D341Med (cell line): ENCODE data around the gene ZNF485.
"Not testable (repeated sequence)": the region's sequence is repeated elsewhere in the genome, so short reads cannot be mapped to it uniquely, and the experiment has no call there.

Experiments
- DNase-seq: peaks from one replicate; pipeline ENCODE4 v3.0.0; 2012; ENCODE audit warnings: low spot score

The ZNF485 gene

DNA sequence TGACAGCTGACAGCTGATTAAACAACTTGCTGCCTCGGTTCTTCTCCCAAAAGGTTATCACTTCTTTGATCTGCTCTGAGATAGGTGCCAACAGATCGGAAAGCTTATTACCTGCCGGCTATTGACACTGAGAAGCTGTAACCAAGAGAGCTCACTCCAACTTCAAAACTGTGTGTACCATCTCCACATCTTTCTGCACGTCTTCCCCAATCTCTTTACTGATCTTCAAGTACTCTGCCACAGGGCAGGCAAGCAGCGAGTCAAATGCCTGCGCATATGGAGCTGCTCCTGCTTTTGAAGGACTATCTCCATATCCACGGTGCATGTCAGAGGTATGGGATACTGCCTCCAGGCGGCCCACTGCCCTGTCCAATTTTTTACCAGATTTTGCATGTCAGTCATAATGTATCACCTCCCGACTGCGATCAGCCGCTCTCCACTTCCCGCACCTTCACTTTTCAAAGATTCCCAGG is 352 bp upstream of the ZNF485 start:
- no peak for DNase-seq

DNA sequence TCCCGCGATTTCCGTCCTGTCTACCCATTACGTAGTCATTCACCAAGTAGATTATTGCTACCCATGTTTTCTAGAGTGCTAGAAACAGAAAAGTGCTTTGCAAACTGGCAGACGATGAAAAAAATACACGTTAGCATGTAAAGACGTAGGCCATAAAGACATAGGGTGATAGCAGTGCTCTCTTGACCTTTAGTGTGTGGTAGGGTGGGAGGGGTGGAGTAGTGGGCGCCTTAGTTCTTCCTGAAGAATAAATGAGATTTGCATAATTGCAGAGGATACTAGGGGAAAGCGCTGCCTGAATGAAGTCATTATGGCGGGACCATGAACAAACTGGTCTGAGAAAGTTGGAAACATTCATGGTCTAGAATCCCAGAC is 948 bp downstream of the ZNF485 start:
- no peak for DNase-seq

DNA sequence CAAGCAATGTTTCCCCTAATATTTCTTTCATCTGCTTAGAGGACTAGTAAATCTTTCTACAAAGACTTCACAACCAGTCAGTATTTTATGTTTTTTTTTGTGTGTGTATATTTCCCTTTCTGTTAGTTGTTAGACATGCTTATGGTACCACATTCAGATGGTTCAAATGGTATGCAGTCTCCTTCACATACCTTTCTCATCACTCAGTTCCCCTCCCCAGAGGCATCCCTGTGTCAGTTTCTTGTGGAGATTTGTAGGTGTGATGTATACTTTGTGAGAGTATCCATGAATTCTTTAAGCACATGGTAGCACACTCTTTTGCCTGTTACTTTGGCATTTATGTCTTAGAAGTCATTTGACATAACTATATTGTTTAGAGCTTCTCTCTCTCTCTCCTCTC is 4.4 kb downstream of the ZNF485 start:
- no peak for DNase-seq

DNA sequence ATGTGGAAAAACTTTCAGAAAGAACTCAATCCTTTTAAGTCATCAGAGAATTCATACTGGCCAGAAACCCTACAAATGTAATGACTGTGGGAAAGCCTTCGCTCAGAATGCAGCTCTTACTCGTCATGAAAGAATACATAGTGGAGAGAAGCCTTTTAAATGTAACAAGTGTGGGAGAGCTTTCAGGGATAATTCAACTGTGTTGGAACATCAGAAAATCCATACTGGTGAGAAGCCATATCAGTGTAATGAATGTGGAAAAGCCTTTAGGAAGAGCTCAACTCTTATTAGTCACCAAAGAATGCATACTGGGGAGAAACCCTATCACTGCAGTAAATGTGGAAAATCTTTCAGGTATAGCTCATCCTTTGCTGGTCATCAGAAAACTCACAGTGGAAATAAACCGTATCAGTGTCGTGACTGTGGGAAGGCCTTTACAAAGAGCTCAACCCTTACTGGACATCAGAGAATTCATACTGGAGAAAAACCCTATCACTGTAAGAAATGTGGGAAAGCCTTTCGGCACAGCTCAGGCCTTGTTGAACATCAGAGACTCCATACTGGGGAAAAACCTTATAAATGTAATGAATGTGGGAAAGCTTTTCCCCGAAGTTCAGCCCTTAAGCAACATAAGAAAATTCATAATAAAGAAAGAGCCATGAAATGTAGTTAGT is 10.6 kb downstream of the ZNF485 start:
- no peak for DNase-seq

DNA sequence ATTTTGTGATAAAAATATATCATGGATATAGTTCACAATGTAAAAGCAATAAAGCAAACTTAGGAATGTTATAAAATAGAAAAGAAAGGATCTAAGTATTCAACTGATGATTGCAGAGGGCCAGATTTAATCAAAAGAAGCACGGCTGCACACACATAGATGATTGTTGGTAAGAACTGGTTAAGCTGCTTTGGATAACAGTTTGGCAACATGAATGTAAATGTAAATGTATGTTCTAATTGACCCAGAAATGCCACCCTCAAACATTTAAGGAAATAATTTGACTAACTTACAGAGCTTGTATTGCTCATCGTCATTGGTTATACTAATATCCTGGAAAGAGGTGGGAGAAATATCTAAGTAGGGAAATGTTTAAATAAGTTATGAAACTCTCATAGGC is 13.1 kb downstream of the ZNF485 start:
- no peak for DNase-seq

DNA sequence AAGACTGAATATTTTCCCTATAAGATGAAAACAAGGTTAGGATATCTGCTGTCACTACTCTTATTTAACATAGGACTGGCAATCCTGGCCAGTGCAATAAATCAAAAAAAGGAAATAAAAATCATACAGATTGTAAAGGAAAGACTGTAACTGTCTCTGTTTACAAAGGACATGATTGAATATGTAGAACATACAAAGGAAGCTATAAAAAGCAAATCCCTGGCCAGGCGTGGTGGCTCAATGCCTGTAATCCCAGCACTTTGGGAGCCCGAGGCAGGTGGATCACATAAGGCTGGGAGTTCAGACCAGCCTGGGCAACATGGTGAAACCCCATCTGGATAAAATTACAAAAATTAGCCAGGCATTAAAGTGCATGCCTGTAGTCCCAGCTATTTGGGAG is 15.8 kb downstream of the ZNF485 start:
- no peak for DNase-seq

DNA sequence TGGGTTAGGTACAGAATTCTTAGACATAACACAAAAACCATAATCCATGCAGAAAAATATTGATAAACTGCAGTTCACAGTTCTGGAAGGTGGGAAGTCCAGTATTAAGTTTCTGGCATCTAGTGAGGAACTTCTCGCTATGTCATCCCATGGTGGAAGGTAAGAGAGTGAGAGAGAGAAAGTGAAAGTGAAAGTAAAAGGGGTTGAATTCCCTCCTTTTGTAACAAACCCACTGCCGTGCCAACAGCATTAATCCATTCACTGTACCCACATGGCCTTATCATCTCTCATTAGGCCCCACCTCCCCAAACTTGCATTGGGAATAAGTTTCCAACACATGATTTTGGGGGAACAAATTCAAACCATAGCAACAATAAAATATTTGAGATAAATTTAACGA is 17.1 kb downstream of the ZNF485 start:
- no peak for DNase-seq

DNA sequence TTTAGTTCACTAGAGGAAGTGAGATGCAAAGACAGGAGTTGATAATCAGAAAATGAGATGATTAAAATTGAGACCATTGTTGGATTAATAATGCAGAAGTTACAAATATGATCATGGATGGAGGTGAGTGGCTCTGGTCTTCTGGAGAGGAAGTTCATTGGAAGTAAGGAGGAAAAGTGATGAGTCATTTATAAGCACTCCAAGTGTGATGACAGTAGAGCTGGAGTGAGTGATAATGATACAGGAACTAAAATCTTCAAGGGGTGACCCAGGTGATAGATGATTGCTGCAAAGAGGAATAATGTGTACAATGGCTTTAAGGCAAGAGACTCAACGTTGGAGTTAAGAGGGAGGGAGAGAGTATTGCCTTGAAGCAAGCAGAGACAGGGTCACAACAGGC is 21.7 kb downstream of the ZNF485 start:
- DNase-seq: no peak

DNA sequence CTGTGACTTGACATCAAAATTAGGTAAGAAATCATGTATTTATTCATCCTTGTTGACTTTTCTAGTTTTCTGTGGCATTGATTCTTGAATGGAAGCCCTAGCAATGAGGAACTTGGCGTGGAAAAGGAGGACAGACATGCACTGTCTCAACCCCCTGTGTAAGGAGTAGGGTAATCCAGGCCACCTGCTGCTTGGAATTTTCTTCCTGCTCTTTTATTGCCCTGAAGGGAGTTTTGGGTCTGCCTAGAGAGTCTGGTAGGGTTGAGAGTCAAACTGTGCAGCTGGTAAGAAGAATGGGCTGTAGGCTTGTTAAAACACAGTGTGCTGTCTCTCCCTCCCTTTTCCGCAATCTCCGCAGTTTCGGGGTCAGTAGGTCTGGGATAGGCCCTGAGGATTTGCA is 22.7 kb downstream of the ZNF485 start:
- no peak for DNase-seq

DNA sequence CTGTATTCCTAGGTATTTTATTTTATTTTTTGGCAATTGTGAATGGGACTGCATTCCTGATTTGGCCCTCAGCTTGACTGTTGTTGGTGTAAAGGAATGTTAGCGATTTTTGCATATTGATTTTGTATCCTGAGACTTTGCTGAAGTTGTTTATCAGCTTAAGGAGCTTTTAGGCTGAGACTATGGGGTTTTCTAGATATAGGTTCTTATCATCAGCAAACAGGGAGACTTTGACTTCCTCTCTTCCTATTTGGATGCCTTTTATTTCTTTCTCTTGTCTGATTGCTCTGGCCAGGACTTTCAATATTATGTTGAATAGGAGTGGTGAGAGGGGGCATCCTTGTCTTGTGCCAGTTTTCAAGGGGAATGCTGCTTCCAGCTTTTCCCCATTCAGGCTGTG is 29.6 kb downstream of the ZNF485 start:
- DNase-seq: not testable (repeated sequence)

DNA sequence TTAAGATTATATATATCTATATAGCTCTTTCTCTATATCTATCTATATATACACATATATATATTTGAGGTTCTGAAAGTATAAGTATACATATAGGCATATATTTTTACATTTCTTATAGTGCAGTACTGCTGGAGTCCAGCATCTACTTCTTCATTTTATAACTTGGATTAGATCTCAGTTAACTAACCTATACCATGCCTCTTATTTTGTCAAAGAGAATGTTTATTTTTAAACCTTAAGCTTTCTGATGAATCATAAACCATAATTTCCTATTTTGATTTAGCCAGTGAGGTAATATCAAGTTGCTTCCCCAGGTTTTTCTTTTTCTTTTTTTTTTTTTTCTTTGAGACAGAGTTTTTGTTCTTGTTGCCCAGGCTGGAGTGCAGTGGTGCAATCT is 34.4 kb downstream of the ZNF485 start:
- DNase-seq: no peak

DNA sequence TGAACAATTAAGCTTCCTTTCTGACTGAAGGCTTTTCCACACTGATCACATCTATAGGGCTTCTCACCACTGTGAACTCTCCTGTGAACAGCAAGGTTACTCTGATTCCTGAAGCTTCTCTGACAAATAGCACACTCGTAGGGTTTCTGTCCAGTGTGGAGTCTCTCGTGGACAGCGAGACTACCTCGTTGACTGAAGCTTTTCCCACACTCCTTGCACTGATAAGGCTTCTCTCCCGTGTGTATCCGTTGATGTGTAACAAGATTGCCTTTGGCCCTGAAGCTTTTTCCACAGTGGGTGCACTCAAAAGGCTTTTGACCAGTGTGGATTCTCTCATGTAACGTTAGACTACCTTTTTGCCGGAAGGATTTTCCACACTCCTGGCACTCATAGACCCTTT is 38.0 kb downstream of the ZNF485 start:
- DNase-seq: no peak

DNA sequence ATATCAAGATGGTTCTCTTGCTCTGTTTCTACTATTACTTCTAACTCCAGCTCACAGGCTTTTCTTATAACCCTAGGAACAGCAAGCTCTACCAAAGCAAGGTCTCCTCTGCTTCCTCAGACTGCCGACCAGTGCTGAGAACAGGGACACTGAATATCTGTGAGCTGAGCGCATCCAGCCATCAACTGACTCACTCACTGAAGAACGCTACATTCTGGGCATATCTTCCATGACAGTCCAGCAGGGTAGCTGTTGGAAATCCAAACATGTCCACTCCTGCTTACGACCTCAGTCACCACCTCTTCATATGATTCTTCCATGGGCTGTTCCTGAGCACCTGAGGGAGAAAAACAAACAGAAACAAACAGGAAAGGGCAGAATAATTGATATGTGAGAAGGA is 39.6 kb downstream of the ZNF485 start:
- DNase-seq: no peak

DNA sequence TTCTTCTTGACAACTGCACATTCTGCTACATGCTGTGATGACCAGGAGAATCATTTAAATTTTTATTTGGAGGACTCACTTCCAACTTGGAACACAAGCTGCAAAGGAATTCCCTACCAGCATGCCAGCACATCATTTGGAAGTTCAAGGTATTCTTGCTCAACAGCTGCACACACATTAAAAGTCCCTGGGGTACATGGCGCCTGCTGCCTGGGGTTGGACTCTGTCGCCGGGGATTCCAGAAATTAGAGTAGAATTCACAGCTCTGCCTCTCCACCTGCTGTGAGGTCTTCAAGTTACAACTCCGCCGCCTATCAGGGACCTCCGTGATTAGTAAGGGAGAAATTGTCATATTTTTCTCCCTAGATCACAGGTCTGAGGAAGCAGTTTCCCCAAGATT is 41.3 kb downstream of the ZNF485 start:
- DNase-seq: no peak

DNA sequence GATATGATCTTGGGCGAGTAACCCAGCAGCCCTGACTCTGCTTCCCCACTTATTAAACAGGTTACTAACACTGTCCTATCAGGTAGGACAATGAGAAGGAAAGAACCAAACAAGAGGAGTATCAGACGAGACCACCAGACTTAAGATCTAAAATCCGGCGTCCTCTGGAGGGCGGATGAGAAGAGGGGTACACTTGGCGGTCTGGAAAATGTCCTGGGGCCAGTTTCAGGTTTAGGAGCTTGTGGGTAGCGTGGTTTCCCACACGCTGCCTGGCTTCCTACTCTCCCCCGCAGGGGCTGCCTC is 41.8 kb downstream of the ZNF485 start:
- DNase-seq: no peak

DNA sequence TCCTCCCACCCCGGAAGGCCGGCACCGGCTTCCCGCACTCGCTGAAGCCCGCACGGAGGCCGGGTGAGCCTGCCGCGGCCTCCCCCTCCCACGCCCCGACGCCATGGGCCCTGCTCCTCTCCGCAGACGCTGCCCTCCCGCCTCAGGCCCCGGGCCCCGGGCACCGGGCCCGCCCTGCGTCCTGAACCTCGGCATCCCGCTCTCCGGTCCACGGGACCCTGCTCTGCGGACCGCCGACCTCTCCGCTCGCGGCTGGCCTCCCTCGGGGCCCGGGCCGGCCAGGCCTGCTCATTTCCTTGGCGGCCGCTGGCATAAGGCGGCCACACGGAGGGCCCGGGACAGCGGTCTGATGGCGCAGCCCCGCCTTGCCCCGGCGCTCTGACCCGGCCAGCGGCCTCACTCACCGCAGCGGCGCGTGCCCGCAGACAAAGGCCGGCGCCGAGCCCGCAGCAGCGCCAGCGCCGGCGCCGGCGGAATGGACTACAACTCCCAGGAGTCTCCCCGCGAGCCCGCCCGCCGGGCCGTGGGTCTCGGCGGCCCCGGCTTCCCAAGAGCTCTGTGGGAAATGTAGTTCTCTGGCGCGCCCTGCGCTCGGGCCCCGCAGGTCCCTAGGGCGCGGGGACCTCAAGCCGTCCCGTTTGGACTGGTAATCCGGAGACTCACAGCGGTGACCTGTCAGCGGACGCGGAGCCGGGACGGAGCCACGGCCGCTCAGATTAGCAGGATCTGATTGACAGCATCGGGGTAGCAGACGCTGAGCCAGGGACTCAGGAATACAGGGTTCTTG is 42.4 kb downstream of the ZNF485 start, which contains the start of gene ZNF32:
Gene ZNF32 (minus strand): TSS at position 484 of the 787 bp plus-strand sequence. CDS start 2,748 bp downstream, outside the sequence.
- DNase-seq: peak; percentile 100

DNA sequence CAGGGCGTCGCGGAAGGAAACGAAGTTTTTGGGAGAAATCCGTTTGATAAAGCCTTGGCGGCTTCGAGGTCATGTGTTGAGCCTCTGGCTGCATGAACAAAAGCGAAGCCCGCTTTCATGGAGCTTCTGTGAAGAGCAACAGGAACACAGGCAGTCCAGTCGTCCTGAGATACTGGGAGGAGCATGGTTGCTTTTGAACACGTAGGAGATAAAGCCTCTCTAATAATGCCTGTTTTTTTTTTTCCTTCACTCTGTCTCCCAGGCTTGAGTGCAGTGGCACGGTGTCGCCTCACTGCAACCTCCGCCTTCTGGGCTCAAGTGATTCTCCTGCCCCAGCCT is 42.9 kb downstream of the ZNF485 start:
- DNase-seq: no peak

DNA sequence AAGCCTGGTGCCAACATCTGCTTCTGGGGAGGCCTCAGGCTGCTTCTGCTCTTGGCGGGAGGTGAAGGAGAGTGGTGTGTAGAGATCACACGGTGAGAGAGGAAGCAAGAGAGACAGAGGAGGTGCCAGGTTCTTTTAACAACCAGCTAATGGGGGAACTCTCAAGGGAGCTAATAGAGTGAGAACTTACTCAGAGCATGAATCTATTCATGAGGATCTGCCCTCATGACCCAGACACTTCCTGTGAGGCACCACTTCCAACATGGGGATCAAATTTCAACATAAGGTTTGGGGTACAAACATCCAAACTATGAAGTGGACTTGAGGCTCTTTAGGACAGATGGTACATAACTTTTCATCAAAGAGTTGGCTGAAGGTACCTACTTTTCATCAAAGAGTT is 47.5 kb downstream of the ZNF485 start:
- no peak for DNase-seq

DNA sequence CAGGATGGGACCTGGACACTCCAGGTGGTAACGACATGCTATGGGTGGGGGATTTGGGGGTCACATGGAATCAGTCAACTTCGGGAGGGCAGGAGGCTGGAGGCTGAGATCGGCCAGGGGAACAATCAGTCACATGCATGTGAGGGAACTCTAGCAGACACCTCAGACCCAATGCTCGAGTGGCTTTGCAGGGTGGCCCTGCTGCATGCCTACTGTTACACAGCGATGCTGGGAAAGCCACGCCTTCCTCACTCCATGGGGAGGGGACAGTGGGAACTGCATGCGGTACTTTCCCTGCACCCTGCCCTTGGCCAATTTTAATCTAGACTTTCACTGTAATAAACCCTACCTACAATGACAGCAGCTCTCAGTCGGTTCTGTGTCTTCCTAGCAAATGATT is 49.1 kb downstream of the ZNF485 start:
- no peak for DNase-seq

DNA sequence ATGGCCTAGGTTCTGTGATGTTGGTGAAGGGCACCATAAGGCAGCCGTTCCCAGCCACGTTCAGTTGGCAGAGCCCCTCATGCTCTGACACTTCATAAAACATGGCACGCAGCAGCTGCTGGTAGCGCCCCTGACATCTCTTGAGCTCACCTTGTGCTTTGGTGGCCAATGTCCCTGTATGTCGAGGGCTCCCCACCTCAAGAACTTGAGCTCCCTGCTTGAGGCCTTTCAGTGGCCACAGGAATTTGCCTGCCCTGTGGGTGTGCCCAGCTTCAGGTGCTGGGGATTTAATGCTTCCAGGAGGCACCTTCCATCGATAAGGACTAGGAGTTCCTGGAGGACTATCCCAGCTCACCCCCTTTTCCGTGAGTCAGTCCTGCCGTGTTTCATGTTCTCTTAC is 52.0 kb downstream of the ZNF485 start:
- no peak for DNase-seq

DNA sequence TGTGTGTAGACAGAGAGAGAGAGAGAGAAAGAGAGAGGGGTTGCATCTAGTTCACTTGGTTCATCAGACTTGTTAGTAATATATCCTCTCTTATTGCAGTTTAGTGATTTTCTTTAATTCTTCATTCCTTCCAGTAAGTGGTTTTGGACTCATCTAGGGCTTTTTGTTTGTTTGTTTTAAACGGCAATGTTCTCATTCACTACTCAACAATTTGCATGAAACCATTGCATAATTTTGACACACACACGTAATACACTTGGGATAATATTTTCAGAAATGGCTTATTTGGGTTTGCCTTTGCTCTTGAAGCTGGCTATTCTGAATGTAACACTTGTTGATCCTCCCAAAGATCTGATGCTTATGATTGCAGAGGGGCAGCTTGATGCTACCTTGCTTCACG is 58.8 kb downstream of the ZNF485 start:
- no peak for DNase-seq

DNA sequence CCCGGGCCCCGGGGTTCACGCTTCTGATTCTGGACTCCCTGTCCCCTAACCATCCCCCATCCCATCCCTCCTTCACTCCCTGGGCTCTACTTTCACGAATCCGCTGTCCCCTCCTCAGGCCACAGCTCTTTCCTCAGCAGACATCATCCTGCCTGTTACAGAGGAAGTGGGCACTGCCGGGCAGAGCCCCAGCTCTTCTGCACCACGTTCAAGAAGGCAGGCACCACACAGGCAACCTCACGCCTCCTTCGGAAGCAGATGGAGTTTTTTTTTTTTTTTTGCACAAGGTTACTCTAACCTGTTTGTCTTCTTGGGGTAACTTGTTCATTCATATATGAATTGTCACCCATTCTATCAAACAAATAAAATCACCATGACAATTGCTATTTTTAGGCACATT is 60.3 kb downstream of the ZNF485 start:
- DNase-seq: no peak

DNA sequence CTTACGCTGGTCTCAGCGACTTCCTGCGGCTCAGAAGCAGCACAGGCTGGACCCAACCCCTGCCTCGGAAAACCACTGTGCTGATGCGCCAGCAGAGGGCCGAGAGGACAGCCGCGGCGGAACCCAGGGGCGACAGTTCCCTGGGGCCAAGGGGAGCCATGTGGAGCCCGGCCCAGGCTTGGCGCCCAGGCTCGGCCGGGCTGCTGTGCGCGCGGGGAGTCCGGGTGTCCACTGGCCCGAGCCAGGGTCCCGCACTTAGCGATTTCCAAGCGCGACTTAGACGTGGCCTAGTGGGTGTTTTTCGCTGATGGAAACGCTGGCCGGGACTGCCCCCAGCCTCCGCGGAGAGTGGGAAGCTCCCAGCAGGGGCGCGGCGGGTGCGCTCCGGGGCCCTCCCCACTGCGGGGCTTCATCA is 61.1 kb downstream of the ZNF485 start:
- peak; percentile 46 for DNase-seq
